Measurements from ENCODE around the gene CTNND2.

- TF ChIP-seq CTCF (IDR thresholded peaks at IDR 0.05): no peak
- TF ChIP-seq RAD21 (IDR thresholded peaks at IDR 0.05; ENCODE audit: low read length): no peak
- TF ChIP-seq POLR2AphosphoS5 (IDR thresholded peaks at IDR 0.05; ENCODE audit: low read depth, low read length): no peak
- TF ChIP-seq EZH2phosphoT487 (IDR thresholded peaks at IDR 0.05; ENCODE audit: borderline replicate concordance, low read depth): no peak
- TF ChIP-seq CHD2 (IDR thresholded peaks at IDR 0.05; ENCODE audit: low read length, partially characterized antibody): no peak
- TF ChIP-seq USF2 (IDR thresholded peaks at IDR 0.05; ENCODE audit: borderline replicate concordance, low read depth, low read length): no peak
- no peak for TF ChIP-seq YY1 (IDR thresholded peaks at IDR 0.05; ENCODE audit: low read depth)
- TF ChIP-seq RFX5 (IDR thresholded peaks at IDR 0.05; ENCODE audit: low read length): no peak
- no peak for TF ChIP-seq EP300 (IDR thresholded peaks at IDR 0.05; ENCODE audit: borderline replicate concordance in 1 of 2, low read depth in 1 of 2, low read length in 1 of 2)
Observed at GRCh38 chr5:11335881-11336760, 568.1 kb downstream of the CTNND2 start.

All from SK-N-SH (cell line).